ENCODE measurements around the gene NXN. TPM values are rescaled to one million over a fixed set of nuclear protein-coding genes. Genes with fewer than 3 reads are reported as not detected.
A peak's percentile ranks its signal among the peaks of the same experiment; 100 is the strongest.
"Not testable (repeated sequence)": the region's sequence is repeated elsewhere in the genome, so short reads cannot be mapped to it uniquely, and the experiment has no call there.

NXN gene
- total and polyA plus RNA-seq, 3 donors from 2014 or later = 22.9 to 26.0 (median 23.0) TPM

DNA sequence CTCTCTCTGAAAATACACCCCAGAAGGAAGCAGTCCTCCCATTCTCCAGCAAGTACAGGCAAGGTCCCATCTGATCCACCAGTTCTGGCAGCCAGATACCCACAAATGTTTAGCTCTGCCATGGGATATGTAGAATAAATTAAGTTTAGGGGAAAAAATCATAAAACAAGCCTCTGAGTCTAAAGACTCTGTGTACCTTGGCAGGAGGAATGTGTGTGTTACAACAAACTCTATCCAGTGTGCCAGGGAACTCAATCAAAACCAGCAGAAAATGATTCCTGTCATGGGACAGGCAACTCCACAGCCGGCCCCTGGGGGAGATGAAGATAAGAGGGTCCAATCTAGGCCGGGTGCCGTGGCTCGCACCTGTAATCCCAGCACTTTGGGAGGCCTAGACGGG is 124.0 kb downstream of the NXN start:
- Histone ChIP-seq H3K4me3 (no peak overlapping the region), H3K36me3 (ENCODE audit: low read depth, missing control alignments) (no peaks in the 10 kb centered on the region), H3K9me3 (no peaks in the 10 kb centered on the region), H3K27me3 (no peaks in the 10 kb centered on the region), H3K27ac (no peak overlapping the region), H3K4me1 (no peaks in the 10 kb centered on the region)
- 57 to 73% methylated on average over 5 of the region's 5 CpGs for WGBS, 2 donors
- TF ChIP-seq CTCF (IDR thresholded peaks at IDR 0.05) (no peak), POLR2A (IDR thresholded peaks at IDR 0.05) (no peak)
- intact Hi-C loops (cut with DNase I; ENCODE audit: low total_unique reads) = no loop called here
- no peak for DNase-seq

DNA sequence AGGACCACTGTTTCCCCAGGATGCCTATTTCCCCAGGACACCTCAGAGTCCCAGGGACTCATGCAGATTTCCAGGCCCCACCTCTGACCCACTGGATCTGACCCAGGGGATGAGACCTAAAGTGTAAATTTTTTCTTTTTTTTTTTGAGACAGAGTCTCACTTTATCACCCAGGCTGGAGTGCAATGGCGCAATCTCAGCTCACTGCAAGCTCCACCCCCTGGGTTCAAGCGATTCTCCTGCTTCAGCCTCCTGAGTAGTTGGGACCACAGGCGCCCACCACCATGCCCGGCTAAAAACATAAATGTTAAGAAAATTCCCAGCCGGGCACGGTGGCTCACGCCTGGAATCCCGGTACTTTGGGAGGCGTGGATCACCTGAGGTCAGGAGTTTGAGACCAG is 126.7 kb downstream of the NXN start:
- H3K36me3 ChIP-seq (ENCODE audit: low read depth, missing control alignments); H3K4me1 ChIP-seq; H3K27me3 ChIP-seq; H3K4me3 ChIP-seq; H3K9me3 ChIP-seq; intact Hi-C loops (cut with DNase I; ENCODE audit: low total_unique reads); H3K27ac ChIP-seq; DNase-seq: not testable (repeated sequence)
- WGBS, 2 donors = 94 to 95% methylated on average over 9 of the region's 9 CpGs

DNA sequence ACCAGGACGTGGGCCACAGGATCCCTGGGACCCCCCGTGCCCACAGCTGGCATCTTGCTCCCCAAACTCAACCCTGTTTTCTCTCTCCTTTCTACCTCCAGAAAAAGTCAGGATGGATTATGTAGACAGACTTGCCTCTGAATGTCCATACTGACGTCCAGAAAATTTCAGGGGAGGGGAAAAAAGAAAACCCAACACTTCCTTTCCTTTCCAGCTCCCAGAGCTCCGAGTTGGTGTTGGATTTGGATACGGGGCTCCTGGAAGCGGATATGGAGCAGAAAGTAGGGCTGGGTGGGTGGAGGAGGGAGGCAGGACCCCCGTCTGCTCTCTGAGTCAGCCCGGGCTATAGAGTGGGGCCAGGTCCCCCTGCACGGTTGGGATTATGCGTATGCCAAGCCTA is 127.2 kb downstream of the NXN start:
- no peaks in the 10 kb centered on the region for H3K36me3 ChIP-seq (ENCODE audit: low read depth, missing control alignments)
- TF ChIP-seq POLR2A (IDR thresholded peaks at IDR 0.05) (no peak), CTCF (IDR thresholded peaks at IDR 0.05) (no peak)
- H3K27ac ChIP-seq = no peak overlapping the region
- 90 to 94% methylated on average over 10 of the region's 10 CpGs for WGBS, 2 donors
- H3K4me3 ChIP-seq = no peak overlapping the region
- DNase-seq = no peak
- H3K27me3 ChIP-seq = no peaks in the 10 kb centered on the region
- H3K9me3 ChIP-seq = no peaks in the 10 kb centered on the region
- H3K4me1 ChIP-seq = no peaks in the 10 kb centered on the region
- intact Hi-C loops (cut with DNase I; ENCODE audit: low total_unique reads) = no loop called here

GRCh38 chr17:851924-852323 is 127.7 kb downstream of the NXN start:
- Histone ChIP-seq H3K9me3 (no peaks in the 10 kb centered on the region), H3K27me3 (no peaks in the 10 kb centered on the region), H3K4me1 (no peaks in the 10 kb centered on the region), H3K4me3 (no peak overlapping the region), H3K27ac (no peak overlapping the region), H3K36me3 (ENCODE audit: low read depth, missing control alignments) (no peaks in the 10 kb centered on the region)
- no peak for TF ChIP-seq CTCF (IDR thresholded peaks at IDR 0.05)
- no peak for DNase-seq
- intact Hi-C loops (cut with DNase I; ENCODE audit: low total_unique reads) = no loop called here
- 84 to 93% methylated on average over 8 to 13 of the region's 13 CpGs for WGBS, 2 donors

GRCh38 chr17:850851-851763 is 128.5 kb downstream of the NXN start:
- no peak for TF ChIP-seq POLR2A (IDR thresholded peaks at IDR 0.05)
- TF ChIP-seq CTCF (IDR thresholded peaks at IDR 0.05) = no peak
- Histone ChIP-seq H3K36me3 (ENCODE audit: low read depth, missing control alignments) (no peaks in the 10 kb centered on the region), H3K4me1 (no peaks in the 10 kb centered on the region), H3K4me3 (no peak overlapping the region), H3K27ac (peak overlapping the region in 1 of 2 donors; percentile 48), H3K27me3 (no peaks in the 10 kb centered on the region), H3K9me3 (no peaks in the 10 kb centered on the region)
- WGBS, 2 donors = 39 to 55% methylated on average over 22 to 30 of the region's 30 CpGs
- peak; percentile 34 for DNase-seq
- intact Hi-C loops (cut with DNase I; ENCODE audit: low total_unique reads) = no loop called here
